Measurements from ENCODE around the gene COL1A1. TPM values are rescaled to one million over a fixed set of nuclear protein-coding genes. Genes with fewer than 3 reads are reported as not detected.

The COL1A1 gene
- total and polyA plus RNA-seq, 2 donors from 2014 or later: 9.2 to 142 TPM

- no peak for TF ChIP-seq CTCF (IDR thresholded peaks at IDR 0.05; ENCODE audit: borderline replicate concordance, extremely low read depth, insufficient read depth)
- Histone ChIP-seq H3K27me3 (ENCODE audit: control insufficient read depth, insufficient read depth, low read length) (no peaks in the 10 kb centered on the region), H3K9ac (ENCODE audit: low read length in 3 of 3) (no peak overlapping the region), H3K9me3 (ENCODE audit: control insufficient read depth in 2 of 3, insufficient read depth in 1 of 3, low read length in 3 of 3) (no peaks in the 10 kb centered on the region), H3K4me1 (ENCODE audit: control insufficient read depth in 2 of 3, insufficient read depth in 2 of 3, low read depth in 1 of 3, low read length in 3 of 3) (peaks cover 0 to 19% (median 12%) of the 10 kb centered on the region in 3 donors), H3K36me3 (ENCODE audit: control insufficient read depth in 2 of 3, insufficient read depth in 3 of 3, low read length in 3 of 3) (no peaks in the 10 kb centered on the region), H3K27ac (ENCODE audit: low read depth in 2 of 2, low read length in 2 of 2) (no peak overlapping the region), H3K4me3 (ENCODE audit: low read length in 3 of 3) (no peak overlapping the region)
- intact Hi-C loops (cut with DNase I): no loop called here
- DNase-seq: peak in 3 of 5 donors; percentile 37 to 56 (median 43)
- no peak for FAIRE-seq
Observed at GRCh38 chr17:50181591-50182560, 19.6 kb downstream of the COL1A1 start.

GRCh38 chr17:50181144-50181543 is 20.3 kb downstream of the COL1A1 start:
- Histone ChIP-seq H3K4me3 (ENCODE audit: low read length in 3 of 3) (no peak overlapping the region), H3K27ac (ENCODE audit: low read depth in 2 of 2, low read length in 2 of 2) (no peak overlapping the region), H3K27me3 (ENCODE audit: control insufficient read depth, insufficient read depth, low read length) (no peaks in the 10 kb centered on the region), H3K36me3 (ENCODE audit: control insufficient read depth in 2 of 3, insufficient read depth in 3 of 3, low read length in 3 of 3) (no peaks in the 10 kb centered on the region), H3K9ac (ENCODE audit: low read length in 3 of 3) (no peak overlapping the region), H3K4me1 (ENCODE audit: control insufficient read depth in 2 of 3, insufficient read depth in 2 of 3, low read depth in 1 of 3, low read length in 3 of 3) (peaks cover 0 to 19% (median 12%) of the 10 kb centered on the region in 3 donors), H3K9me3 (ENCODE audit: control insufficient read depth in 2 of 3, insufficient read depth in 1 of 3, low read length in 3 of 3) (no peaks in the 10 kb centered on the region)
- intact Hi-C loops (cut with DNase I): no loop called here
- DNase-seq (peak in 3 of 5 donors; percentile 33 to 56 (median 49)), FAIRE-seq (no peak)
- TF ChIP-seq CTCF (IDR thresholded peaks at IDR 0.05; ENCODE audit: borderline replicate concordance, extremely low read depth, insufficient read depth): no peak

- intact Hi-C loops (cut with DNase I): no loop called here
- Histone ChIP-seq H3K9ac (ENCODE audit: low read length in 3 of 3) (no peak overlapping the region), H3K36me3 (ENCODE audit: control insufficient read depth in 2 of 3, insufficient read depth in 3 of 3, low read length in 3 of 3) (no peaks in the 10 kb centered on the region), H3K27ac (ENCODE audit: low read depth in 2 of 2, low read length in 2 of 2) (no peak overlapping the region), H3K9me3 (ENCODE audit: control insufficient read depth in 2 of 3, insufficient read depth in 1 of 3, low read length in 3 of 3) (no peaks in the 10 kb centered on the region), H3K4me3 (ENCODE audit: low read length in 3 of 3) (no peak overlapping the region), H3K27me3 (ENCODE audit: control insufficient read depth, insufficient read depth, low read length) (no peaks in the 10 kb centered on the region), H3K4me1 (ENCODE audit: control insufficient read depth in 2 of 3, insufficient read depth in 2 of 3, low read depth in 1 of 3, low read length in 3 of 3) (peaks cover 0 to 19% (median 12%) of the 10 kb centered on the region in 3 donors)
- no peak for FAIRE-seq
- DNase-seq: peak in 1 of 5 donors; percentile 66
- no peak for TF ChIP-seq CTCF (IDR thresholded peaks at IDR 0.05; ENCODE audit: borderline replicate concordance, extremely low read depth, insufficient read depth)
Observed at GRCh38 chr17:50180620-50181019, 20.8 kb downstream of the COL1A1 start.
